HepG2 (cell line): ENCODE results near the gene SLCO3A1. TPM values are rescaled to one million over a fixed set of nuclear protein-coding genes. Genes with fewer than 3 reads are reported as not detected.

ENCODE experiments used
- ATAC-seq: fragments of 200-7000 bp; cut with Tn5 transposase; 3 replicates; pipeline ENCODE4 v1.9.1; 2020; ENCODE audit warnings: mild to moderate bottlenecking, moderate library complexity
- BruUV-seq: library from RNA; stranded (reverse); fragments of 400-500 nt; replicated peaks from 2 replicates; lab custom pipeline; 2021; lab: Mats Ljungman, UMichigan
- CTCF ChIA-PET: fragments of 300-600 bp; formaldehyde crosslinking; extraction: SDS; loops from one replicate; lab custom pipeline; 2021; ENCODE audit warnings: low total read pairs, inconsistent platforms, low intra/inter-chr PET ratio; lab: Yijun Ruan, JAX
- POLR2A ChIA-PET: fragments of 350-600 bp; sonication (Branson Sonifier 250); formaldehyde crosslinking; loops from one replicate; lab custom pipeline; 2020; ENCODE audit warnings: antibody characterized with exemption, inconsistent platforms; lab: Yijun Ruan, JAX
- DNase-seq: peaks from one replicate; pipeline ENCODE4 v3.0.0-alpha.2; 2015; ENCODE audit warnings: low spot score
- FAIRE-seq: peaks from 3 replicates; lab custom pipeline; 2011; peaks lifted over from hg19 to GRCh38; lab: Jason Lieb, UNC
- H2AFZ ChIP-seq: one replicate; pipeline ENCODE4 v1.6.1; 2011; ENCODE audit warnings: low read length, inconsistent platforms
- H3K27ac ChIP-seq: fragments of 300-600 bp; 3 replicates; pipeline ENCODE4 v1.8.0; 2011; ENCODE audit warnings: mixed run types, mild to moderate bottlenecking, mixed read lengths, low read length, inconsistent platforms; ENCODE audit not compliant: insufficient read depth; ENCODE audit errors: extremely low read length
- H3K27me3 ChIP-seq, 2 experiments: fragments of 200-600 bp in 1 of 2; 2 replicates in 1 of 2; 3 replicates in 1 of 2; pipeline versions ENCODE4 v1.6.0 to v1.8.0; 2011; ENCODE audit warnings: low read length in 2 of 2, mild to moderate bottlenecking in 2 of 2, moderate library complexity in 2 of 2, inconsistent platforms in 1 of 2; ENCODE audit not compliant: insufficient read depth in 2 of 2, control insufficient read depth in 1 of 2
- H3K36me3 ChIP-seq, 2 experiments: fragments of 200-600 bp in 1 of 2; replicated peaks in 1 of 2; 2 replicates in 1 of 2; 3 replicates in 1 of 2; pipeline versions ENCODE4 v1.5.1 to v1.8.0; 2011; ENCODE audit warnings: low read length in 2 of 2, inconsistent platforms in 1 of 2; ENCODE audit not compliant: insufficient read depth in 2 of 2, control insufficient read depth in 1 of 2
- H3K4me1 ChIP-seq: 2 replicates; pipeline ENCODE4 v1.5.1; 2012; ENCODE audit warnings: low read length, inconsistent platforms; ENCODE audit not compliant: insufficient read depth
- H3K4me2 ChIP-seq: 2 replicates; pipeline ENCODE4 v1.6.0; 2011; ENCODE audit warnings: low read depth, low read length, inconsistent platforms
- H3K4me3 ChIP-seq, 3 experiments: fragments of 200-600 bp in 1 of 3; sonication (generic), shearing (Covaris generic) in 1 of 3; replicated peaks in 1 of 3; 2 replicates each; pipeline ENCODE4 v1.5.1; 2011 to 2016; ENCODE audit warnings: low read length in 3 of 3, inconsistent platforms in 2 of 3, low read depth in 2 of 3, mild to moderate bottlenecking in 2 of 3, control low read depth in 1 of 3, mixed read lengths in 1 of 3; ENCODE audit not compliant: insufficient read depth in 1 of 3
- H3K79me2 ChIP-seq: one replicate; pipeline ENCODE4 v1.6.1; 2011; ENCODE audit warnings: low read length, inconsistent platforms; ENCODE audit not compliant: insufficient read depth
- H3K9ac ChIP-seq: 2 replicates; pipeline ENCODE4 v1.6.0; 2011; ENCODE audit warnings: mild to moderate bottlenecking, low read depth, low read length, inconsistent platforms; ENCODE audit not compliant: insufficient read depth
- H3K9me3 ChIP-seq: 2 replicates; pipeline ENCODE4 v1.5.1; 2012; ENCODE audit warnings: mild to moderate bottlenecking, low read length
- H4K20me1 ChIP-seq: 2 replicates; pipeline ENCODE4 v1.6.0; 2011; ENCODE audit warnings: inconsistent platforms, mild to moderate bottlenecking, low read length, moderate library complexity; ENCODE audit not compliant: insufficient read depth
- CEBPB ChIP-seq: IDR thresholded peaks from 2 replicates; pipeline ENCODE4 v1.6.1; 2011; ENCODE audit warnings: low read depth, low read length, improper control_type of control experiment, borderline replicate concordance
- KDM6A ChIP-seq: IDR thresholded peaks from 2 replicates; pipeline ENCODE4 v1.6.1; 2016; ENCODE audit warnings: low read depth
- KLF16 ChIP-seq, 2 experiments: sonication (generic) in 1 of 2; formaldehyde crosslinking in 1 of 2; IDR thresholded peaks; 2 replicates each; pipeline versions ENCODE4 v1.6.1 to v1.8.0; 2016 to 2023; ENCODE audit warnings: missing genetic modification reagents in 2 of 2, missing compliant biosample characterization in 1 of 2
- RELA ChIP-seq: sonication (generic); formaldehyde crosslinking; IDR thresholded peaks from 2 replicates; pipeline ENCODE4 v1.4.0; 2020; ENCODE audit warnings: missing genetic modification reagents
- ZNF335 ChIP-seq: sonication (generic); formaldehyde crosslinking; IDR thresholded peaks from 2 replicates; pipeline ENCODE4 v1.4.0; 2020; ENCODE audit warnings: missing genetic modification reagents
- WGBS: methylation state at CpG from one replicate; pipeline ENCODE4 v1.1.6; 2017; ENCODE audit warnings: low lambda C conversion rate; 5-methylcytosine and 5-hydroxymethylcytosine counted together
- in situ Hi-C: cut with HindIII; loops from 2 replicates; pipeline ENCODE4 v1.10.0; 2017; ENCODE audit warnings: low pct_unique_long_range_greater_than_20kb; ENCODE audit not compliant: extremely low pct_ligation_motif_present
- intact Hi-C: fragments of 100-400 bp; cut with micrococcal nuclease; formaldehyde crosslinking; loops from one replicate; pipeline ENCODE4 v1.10.0; 2022; ENCODE audit not compliant: unreplicated experiment
- polyA plus RNA-seq, 8 experiments: library from polyadenylated mRNA; depleted of rRNA in 3 of 8; stranded (reverse) in 7 of 8; unstranded in 1 of 8; fragments of >200 nt; fragmentation: Illumina TruSeq in 4 of 8; extraction: Trizol in 4 of 8; gene quantifications; 2 replicates each; pipeline versions ENCODE4 v1.2.1 to v1.2.3, GENCODE V29; 2011 to 2016; ENCODE audit warnings: low read depth in 4 of 8, missing spikeins in 1 of 8, mixed read lengths in 1 of 8; ENCODE audit not compliant: insufficient read depth in 1 of 8
- total RNA-seq, 5 experiments: library from RNA; depleted of rRNA; stranded (reverse); fragments of >200 nt; fragmentation: Illumina TruSeq; extraction: Trizol; gene quantifications; 2 replicates each; pipeline ENCODE4 v1.2.3, GENCODE V29; 2016; ENCODE audit warnings: low read depth in 1 of 5
- TF ChIP-seq, protein P1 (sequence below): IDR thresholded peaks from 2 replicates; pipeline ENCODE4 v1.6.1; 2016; ENCODE audit warnings: low read depth, borderline replicate concordance
- TF ChIP-seq, protein P2 (sequence below): sonication (generic); formaldehyde crosslinking; IDR thresholded peaks from 2 replicates; pipeline ENCODE4 v1.4.0; 2020; ENCODE audit warnings: missing genetic modification reagents
- TF ChIP-seq, protein P3 (sequence below): sonication (generic); formaldehyde crosslinking; IDR thresholded peaks from 2 replicates; pipeline ENCODE4 v1.8.1; 2023; ENCODE audit warnings: mild to moderate bottlenecking, missing genetic modification reagents, borderline replicate concordance
- TF ChIP-seq, protein P4 (sequence below): sonication (generic); formaldehyde crosslinking; IDR thresholded peaks from 2 replicates; pipeline ENCODE4 v1.4.0; 2020; ENCODE audit warnings: missing genetic modification reagents
- TF ChIP-seq, protein P5 (sequence below): IDR thresholded peaks from 2 replicates; pipeline ENCODE4 v1.6.1; 2012; ENCODE audit warnings: inconsistent platforms

Gene SLCO3A1
- total and polyA plus RNA-seq, 2 of the 13 experiments (the other 11 are each of a cell fraction or from before 2014, with no cell fraction given), result 0.02 TPM; not detected in 1

DNA sequence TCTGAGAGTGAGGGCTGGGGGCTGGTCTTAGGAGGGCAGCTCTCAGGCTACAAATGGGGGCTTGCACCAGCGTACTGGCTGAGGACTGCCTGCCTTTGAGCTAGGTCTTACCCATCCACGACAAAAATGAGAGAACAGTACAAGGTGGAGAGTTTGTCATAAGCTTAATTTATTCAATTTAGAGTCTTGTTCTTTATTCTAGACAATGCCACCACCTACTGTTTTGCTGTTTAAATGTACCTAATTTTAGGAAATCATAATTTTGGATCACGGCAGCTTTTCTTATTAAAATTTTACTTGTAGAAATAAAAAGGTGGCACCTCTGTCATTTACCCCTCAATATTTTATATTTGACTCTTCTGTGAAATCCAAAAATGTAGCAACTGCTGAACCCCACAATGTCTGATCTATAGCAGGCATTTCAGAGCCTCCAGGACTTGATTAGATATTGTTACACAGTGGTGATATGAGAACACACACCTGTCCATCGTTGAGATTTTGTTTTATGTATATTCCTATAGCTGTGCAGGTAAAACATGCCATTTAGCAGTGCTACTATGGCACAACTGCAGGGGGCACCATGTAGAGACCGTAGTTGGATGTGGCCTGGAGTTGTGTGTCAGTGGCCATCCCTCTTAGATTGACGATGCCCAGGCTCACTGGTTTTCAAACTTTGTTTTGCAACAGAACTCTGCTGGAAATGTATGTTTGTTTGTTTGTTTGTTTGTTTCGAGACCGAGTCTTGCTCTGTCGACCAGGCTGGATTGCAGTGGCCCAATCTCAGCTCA, 88.6 kb downstream of the SLCO3A1 start:
- H3K4me1 ChIP-seq, result no peaks in the 10 kb centered on the region
- 32% methylated on average over 9 of the region's 9 CpGs for WGBS

DNA sequence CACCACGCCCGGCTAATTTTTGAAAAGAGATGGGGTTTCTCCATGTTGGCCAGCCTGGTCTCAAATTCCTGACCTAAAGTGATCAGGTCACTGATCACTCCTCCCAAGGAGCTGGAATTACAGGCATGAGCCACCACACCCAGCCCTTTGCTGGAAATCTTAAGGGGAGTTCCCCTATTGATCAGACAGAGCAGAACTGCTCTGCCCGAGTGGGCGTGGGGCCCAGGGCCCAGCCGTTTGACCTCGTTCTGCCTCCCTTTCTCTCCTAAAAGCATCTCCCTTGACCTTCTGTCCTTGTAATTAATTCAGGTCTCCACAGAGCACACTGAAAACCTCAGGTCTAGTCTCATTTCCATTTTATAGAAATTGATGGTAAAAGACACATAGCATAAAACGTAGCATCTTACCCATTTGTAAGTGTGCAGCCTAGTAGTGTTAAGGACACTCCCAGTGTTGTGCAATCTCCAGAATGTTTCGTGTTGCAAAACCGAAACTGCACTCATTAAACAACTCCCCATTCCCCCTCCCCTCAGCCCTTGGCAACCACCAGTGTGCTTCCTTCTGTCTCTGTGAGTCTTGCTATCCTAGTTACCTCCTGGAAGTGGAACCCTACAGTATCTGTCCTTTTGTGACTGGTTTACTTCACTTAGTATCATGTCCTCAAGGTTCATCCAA, 89.3 kb downstream of the SLCO3A1 start:
- in situ Hi-C loops, result no loop called here
- Histone ChIP-seq H4K20me1 (no peaks in the 10 kb centered on the region), H3K9me3 (no peaks in the 10 kb centered on the region), H3K4me3 (no peak overlapping the region), H2AFZ (no peak overlapping the region), H3K4me1 (no peaks in the 10 kb centered on the region), H3K79me2 (no peaks in the 10 kb centered on the region), H3K9ac (no peak overlapping the region), H3K27me3 (peaks cover 0 to 19% of the 10 kb centered on the region in 2 experiments; a peak in 3 of 5 replicates), H3K36me3 (no peaks in the 10 kb centered on the region), H3K27ac (no peak overlapping the region), H3K4me2 (no peak overlapping the region)
- 3% methylated on average over 5 of the region's 9 CpGs for WGBS
- ATAC-seq (peak; percentile 74), FAIRE-seq (peak; percentile 39), DNase-seq (peak; percentile 27)
- ChIA-PET POLR2A (no interaction called here), CTCF (no interaction called here)
- BruUV-seq, result no TSS peak
- intact Hi-C loops, result no loop called here
- TF ChIP-seq, protein P1, sequence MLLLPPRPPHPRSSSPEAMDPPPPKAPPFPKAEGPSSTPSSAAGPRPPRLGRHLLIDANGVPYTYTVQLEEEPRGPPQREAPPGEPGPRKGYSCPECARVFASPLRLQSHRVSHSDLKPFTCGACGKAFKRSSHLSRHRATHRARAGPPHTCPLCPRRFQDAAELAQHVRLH (CRISPR knock-in tag), result no peak
- TF ChIP-seq, protein P2, sequence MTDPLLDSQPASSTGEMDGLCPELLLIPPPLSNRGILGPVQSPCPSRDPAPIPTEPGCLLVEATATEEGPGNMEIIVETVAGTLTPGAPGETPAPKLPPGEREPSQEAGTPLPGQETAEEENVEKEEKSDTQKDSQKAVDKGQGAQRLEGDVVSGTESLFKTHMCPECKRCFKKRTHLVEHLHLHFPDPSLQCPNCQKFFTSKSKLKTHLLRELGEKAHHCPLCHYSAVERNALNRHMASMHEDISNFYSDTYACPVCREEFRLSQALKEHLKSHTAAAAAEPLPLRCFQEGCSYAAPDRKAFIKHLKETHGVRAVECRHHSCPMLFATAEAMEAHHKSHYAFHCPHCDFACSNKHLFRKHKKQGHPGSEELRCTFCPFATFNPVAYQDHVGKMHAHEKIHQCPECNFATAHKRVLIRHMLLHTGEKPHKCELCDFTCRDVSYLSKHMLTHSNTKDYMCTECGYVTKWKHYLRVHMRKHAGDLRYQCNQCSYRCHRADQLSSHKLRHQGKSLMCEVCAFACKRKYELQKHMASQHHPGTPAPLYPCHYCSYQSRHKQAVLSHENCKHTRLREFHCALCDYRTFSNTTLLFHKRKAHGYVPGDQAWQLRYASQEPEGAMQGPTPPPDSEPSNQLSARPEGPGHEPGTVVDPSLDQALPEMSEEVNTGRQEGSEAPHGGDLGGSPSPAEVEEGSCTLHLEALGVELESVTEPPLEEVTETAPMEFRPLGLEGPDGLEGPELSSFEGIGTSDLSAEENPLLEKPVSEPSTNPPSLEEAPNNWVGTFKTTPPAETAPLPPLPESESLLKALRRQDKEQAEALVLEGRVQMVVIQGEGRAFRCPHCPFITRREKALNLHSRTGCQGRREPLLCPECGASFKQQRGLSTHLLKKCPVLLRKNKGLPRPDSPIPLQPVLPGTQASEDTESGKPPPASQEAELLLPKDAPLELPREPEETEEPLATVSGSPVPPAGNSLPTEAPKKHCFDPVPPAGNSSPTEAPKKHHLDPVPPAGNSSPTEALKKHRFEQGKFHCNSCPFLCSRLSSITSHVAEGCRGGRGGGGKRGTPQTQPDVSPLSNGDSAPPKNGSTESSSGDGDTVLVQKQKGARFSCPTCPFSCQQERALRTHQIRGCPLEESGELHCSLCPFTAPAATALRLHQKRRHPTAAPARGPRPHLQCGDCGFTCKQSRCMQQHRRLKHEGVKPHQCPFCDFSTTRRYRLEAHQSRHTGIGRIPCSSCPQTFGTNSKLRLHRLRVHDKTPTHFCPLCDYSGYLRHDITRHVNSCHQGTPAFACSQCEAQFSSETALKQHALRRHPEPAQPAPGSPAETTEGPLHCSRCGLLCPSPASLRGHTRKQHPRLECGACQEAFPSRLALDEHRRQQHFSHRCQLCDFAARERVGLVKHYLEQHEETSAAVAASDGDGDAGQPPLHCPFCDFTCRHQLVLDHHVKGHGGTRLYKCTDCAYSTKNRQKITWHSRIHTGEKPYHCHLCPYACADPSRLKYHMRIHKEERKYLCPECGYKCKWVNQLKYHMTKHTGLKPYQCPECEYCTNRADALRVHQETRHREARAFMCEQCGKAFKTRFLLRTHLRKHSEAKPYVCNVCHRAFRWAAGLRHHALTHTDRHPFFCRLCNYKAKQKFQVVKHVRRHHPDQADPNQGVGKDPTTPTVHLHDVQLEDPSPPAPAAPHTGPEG, result no peak
- TF ChIP-seq, protein P3, sequence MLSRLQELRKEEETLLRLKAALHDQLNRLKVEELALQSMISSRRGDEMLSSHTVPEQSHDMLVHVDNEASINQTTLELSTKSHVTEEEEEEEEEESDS (CRISPR knock-in tag), result no peak
- TF ChIP-seq, protein P4, sequence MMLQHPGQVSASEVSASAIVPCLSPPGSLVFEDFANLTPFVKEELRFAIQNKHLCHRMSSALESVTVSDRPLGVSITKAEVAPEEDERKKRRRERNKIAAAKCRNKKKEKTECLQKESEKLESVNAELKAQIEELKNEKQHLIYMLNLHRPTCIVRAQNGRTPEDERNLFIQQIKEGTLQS (CRISPR knock-in tag), result no peak
- TF ChIP-seq KDM6A (CRISPR knock-in tag) (no peak), ZNF335 (CRISPR knock-in tag) (no peak), CEBPB (peak; percentile 94)
- TF ChIP-seq, protein P5, sequence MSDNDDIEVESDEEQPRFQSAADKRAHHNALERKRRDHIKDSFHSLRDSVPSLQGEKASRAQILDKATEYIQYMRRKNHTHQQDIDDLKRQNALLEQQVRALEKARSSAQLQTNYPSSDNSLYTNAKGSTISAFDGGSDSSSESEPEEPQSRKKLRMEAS, result no peak

More for the DNA sequence above, 88.6 kb downstream of the SLCO3A1 start:
- POLR2A ChIA-PET, result no interaction called here
- Histone ChIP-seq H2AFZ (no peak overlapping the region), H3K27me3 (peaks cover 0 to 11% of the 10 kb centered on the region in 2 experiments; a peak in 3 of 5 replicates), H3K9ac (no peak overlapping the region), H3K4me3 (no peak overlapping the region), H3K27ac (no peak overlapping the region), H3K36me3 (no peaks in the 10 kb centered on the region), H3K9me3 (no peaks in the 10 kb centered on the region), H3K79me2 (no peaks in the 10 kb centered on the region), H3K4me2 (no peak overlapping the region), H4K20me1 (no peaks in the 10 kb centered on the region)
- in situ Hi-C loops (no loop called here), intact Hi-C loops (no loop called here)
- ATAC-seq, result no peak
- TF ChIP-seq KLF16 (CRISPR knock-in tag; IDR thresholded peaks at IDR 0.05) (no peak), RELA (CRISPR knock-in tag) (no peak)
- DNase-seq, result no peak
- no peak for FAIRE-seq
- CTCF ChIA-PET, result no interaction called here
- BruUV-seq, result no TSS peak
